DND-41 (cell line): Measurements from ENCODE around the gene UNC119.

Experiments
- ATAC-seq: fragments of 200-7000 bp; cut with Tn5 transposase; 3 replicates; pipeline ENCODE4 v1.9.1; 2021; ENCODE audit warnings: low read depth; ENCODE audit not compliant: insufficient read depth
- DNase-seq: peaks from one replicate; pipeline ENCODE4 v3.0.0-alpha.2; 2020
- H2AFZ ChIP-seq: 2 replicates; pipeline ENCODE4 v1.6.0; 2012; ENCODE audit warnings: low read depth, low read length
- H3K27ac ChIP-seq: 2 replicates; pipeline ENCODE4 v1.5.1; 2012; ENCODE audit warnings: low read length, inconsistent platforms
- H3K27me3 ChIP-seq: fragments of 200-600 bp; sonication (generic); 2 replicates; pipeline ENCODE4 v1.6.0; 2012; ENCODE audit warnings: low read length, mild to moderate bottlenecking, inconsistent platforms; ENCODE audit not compliant: insufficient read depth, poor library complexity
- H3K36me3 ChIP-seq: 2 replicates; pipeline ENCODE4 v1.5.1; 2012; ENCODE audit warnings: low read length, inconsistent platforms; ENCODE audit not compliant: insufficient read depth
- H3K4me1 ChIP-seq: 2 replicates; pipeline ENCODE4 v1.5.1; 2012; ENCODE audit warnings: mild to moderate bottlenecking, low read length; ENCODE audit not compliant: insufficient read depth
- H3K4me2 ChIP-seq: 2 replicates; pipeline ENCODE4 v1.6.0; 2012; ENCODE audit warnings: mild to moderate bottlenecking, moderate library complexity, low read length, inconsistent platforms; ENCODE audit not compliant: insufficient read depth
- H3K4me3 ChIP-seq, 2 experiments: fragments of 200-600 bp in 1 of 2; shearing (Covaris generic) in 1 of 2; 2 replicates each; pipeline ENCODE4 v1.5.1; 2012 to 2016; ENCODE audit warnings: inconsistent platforms in 2 of 2, low read length in 2 of 2, mild to moderate bottlenecking in 2 of 2, low read depth in 1 of 2, moderate library complexity in 1 of 2
- H3K79me2 ChIP-seq: 2 replicates; pipeline ENCODE4 v1.6.0; 2012; ENCODE audit warnings: low read length, inconsistent platforms; ENCODE audit not compliant: insufficient read depth
- H3K9ac ChIP-seq: 2 replicates; pipeline ENCODE4 v1.6.0; 2012; ENCODE audit warnings: low read depth, mild to moderate bottlenecking, inconsistent platforms, low read length, moderate library complexity
- H3K9me3 ChIP-seq: 2 replicates; pipeline ENCODE4 v1.5.1; 2012; ENCODE audit warnings: low read length, moderate library complexity, mild to moderate bottlenecking, inconsistent platforms; ENCODE audit not compliant: insufficient read depth, severe bottlenecking
- H4K20me1 ChIP-seq: 2 replicates; pipeline ENCODE4 v1.6.0; 2012; ENCODE audit warnings: low read length; ENCODE audit not compliant: insufficient read depth
- EZH2 ChIP-seq: IDR thresholded peaks from 3 replicates; pipeline ENCODE4 v1.6.1; 2012; ENCODE audit warnings: borderline replicate concordance, low read depth, mild to moderate bottlenecking, moderate library complexity, low read length, inconsistent platforms; ENCODE audit not compliant: severe bottlenecking
- TF ChIP-seq, protein P1 (sequence below): IDR thresholded peaks from 2 replicates; pipeline ENCODE4 v1.5.1; 2012; ENCODE audit warnings: borderline replicate concordance, low read length, moderate library complexity, mild to moderate bottlenecking; ENCODE audit not compliant: poor library complexity, severe bottlenecking; ENCODE audit errors: extremely low read depth

The UNC119 gene

DNA sequence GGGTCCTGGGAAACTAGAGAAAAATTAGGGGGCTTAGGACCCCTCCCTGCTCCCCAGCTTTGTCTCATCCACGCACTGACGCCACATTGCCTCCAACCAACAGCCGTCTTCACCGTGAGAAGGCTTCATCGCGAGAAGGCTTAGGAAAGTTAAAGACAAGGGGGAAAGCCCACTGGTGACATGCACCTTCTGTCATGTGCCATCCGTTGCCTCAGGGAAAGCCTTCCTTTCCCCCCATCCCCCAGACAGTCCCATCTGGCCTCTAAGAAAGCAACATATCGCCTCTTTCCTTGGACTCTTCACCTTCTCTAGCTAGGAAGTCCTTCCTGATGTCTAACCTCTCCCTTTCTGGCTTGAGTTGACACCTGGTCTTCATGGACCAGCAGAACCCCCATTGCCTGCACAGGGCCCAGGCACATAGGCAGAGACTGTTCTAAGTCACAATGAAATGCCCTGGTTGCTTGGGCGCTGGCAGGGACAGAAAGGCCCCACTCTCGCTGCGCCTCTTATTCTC lies 44.2 kb downstream of the UNC119 start:
- Histone ChIP-seq H3K27me3 (peaks cover 19% of the 10 kb centered on the region), H3K4me1 (no peaks in the 10 kb centered on the region), H3K9me3 (no peaks in the 10 kb centered on the region), H2AFZ (no peak overlapping the region), H3K36me3 (no peaks in the 10 kb centered on the region), H4K20me1 (no peaks in the 10 kb centered on the region), H3K9ac (no peak overlapping the region), H3K4me2 (no peak overlapping the region), H3K79me2 (no peaks in the 10 kb centered on the region), H3K4me3 (no peak overlapping the region), H3K27ac (no peak overlapping the region)
- no peak for DNase-seq
- TF ChIP-seq EZH2: no peak
- TF ChIP-seq, protein P1, sequence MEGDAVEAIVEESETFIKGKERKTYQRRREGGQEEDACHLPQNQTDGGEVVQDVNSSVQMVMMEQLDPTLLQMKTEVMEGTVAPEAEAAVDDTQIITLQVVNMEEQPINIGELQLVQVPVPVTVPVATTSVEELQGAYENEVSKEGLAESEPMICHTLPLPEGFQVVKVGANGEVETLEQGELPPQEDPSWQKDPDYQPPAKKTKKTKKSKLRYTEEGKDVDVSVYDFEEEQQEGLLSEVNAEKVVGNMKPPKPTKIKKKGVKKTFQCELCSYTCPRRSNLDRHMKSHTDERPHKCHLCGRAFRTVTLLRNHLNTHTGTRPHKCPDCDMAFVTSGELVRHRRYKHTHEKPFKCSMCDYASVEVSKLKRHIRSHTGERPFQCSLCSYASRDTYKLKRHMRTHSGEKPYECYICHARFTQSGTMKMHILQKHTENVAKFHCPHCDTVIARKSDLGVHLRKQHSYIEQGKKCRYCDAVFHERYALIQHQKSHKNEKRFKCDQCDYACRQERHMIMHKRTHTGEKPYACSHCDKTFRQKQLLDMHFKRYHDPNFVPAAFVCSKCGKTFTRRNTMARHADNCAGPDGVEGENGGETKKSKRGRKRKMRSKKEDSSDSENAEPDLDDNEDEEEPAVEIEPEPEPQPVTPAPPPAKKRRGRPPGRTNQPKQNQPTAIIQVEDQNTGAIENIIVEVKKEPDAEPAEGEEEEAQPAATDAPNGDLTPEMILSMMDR: no peak
- no peak for ATAC-seq

DNA sequence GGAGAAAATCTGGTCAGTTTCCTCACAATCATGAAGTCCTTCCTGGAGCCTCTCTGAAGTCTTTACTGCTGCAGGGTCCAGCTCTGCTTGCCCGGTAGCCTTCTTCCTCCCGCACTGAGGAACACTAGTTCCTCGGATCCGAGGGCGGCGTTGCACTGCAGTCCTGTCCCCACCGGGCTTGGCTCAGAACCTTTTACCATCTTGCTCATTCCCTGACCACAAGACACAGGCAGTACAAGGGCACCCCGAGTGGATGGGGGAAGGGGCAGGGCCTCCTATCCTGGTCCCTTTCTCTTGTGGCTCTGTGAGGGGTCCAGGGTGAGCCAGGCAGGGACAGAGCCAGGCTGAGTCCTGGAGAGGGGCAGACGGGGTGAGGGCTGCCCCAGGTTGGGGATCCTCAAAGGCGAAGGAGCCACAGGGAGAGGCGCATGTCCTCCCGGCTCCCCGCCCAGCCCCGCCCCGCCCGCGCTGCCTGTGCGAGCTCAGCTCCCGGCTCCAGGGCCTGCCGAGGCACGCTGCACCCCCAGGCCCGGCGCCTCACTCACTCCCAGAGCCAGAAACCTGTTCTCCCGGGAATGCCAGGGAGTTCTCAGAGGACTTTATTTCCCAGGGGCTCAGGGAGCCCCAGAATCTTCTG lies 44.7 kb downstream of the UNC119 start:
- ATAC-seq: no peak
- H3K4me1 ChIP-seq: no peaks in the 10 kb centered on the region
- no peaks in the 10 kb centered on the region for H4K20me1 ChIP-seq
- H3K9me3 ChIP-seq: no peaks in the 10 kb centered on the region
- no peak overlapping the region for H3K9ac ChIP-seq
- peaks cover 19% of the 10 kb centered on the region for H3K27me3 ChIP-seq
- H3K4me2 ChIP-seq: no peak overlapping the region
- H3K4me3 ChIP-seq: no peak overlapping the region
- H3K36me3 ChIP-seq: no peaks in the 10 kb centered on the region
- no peak for DNase-seq
- no peak overlapping the region for H3K27ac ChIP-seq
- no peaks in the 10 kb centered on the region for H3K79me2 ChIP-seq
- TF ChIP-seq EZH2: no peak
- TF ChIP-seq, protein P1: no peak
- H2AFZ ChIP-seq: no peak overlapping the region

GRCh38 chr17:28506763-28507487 lies 45.5 kb downstream of the UNC119 start:
- no peak overlapping the region for H3K27ac ChIP-seq

More at GRCh38 chr17:28506763-28507487, 45.5 kb downstream of the UNC119 start:
- H4K20me1 ChIP-seq: no peaks in the 10 kb centered on the region
- H3K27me3 ChIP-seq: peaks cover 14% of the 10 kb centered on the region
- H3K36me3 ChIP-seq: no peaks in the 10 kb centered on the region
- H3K79me2 ChIP-seq: no peaks in the 10 kb centered on the region
- no peak overlapping the region for H3K9ac ChIP-seq
- no peak overlapping the region for H3K4me2 ChIP-seq
- TF ChIP-seq, protein P1: no peak
- no peak for TF ChIP-seq EZH2
- ATAC-seq: no peak
- no peak overlapping the region for H3K4me3 ChIP-seq
- no peaks in the 10 kb centered on the region for H3K4me1 ChIP-seq
- no peaks in the 10 kb centered on the region for H3K9me3 ChIP-seq
- DNase-seq: no peak
- H2AFZ ChIP-seq: no peak overlapping the region
